GM12878 (cell line): Measurements from ENCODE around the gene LMNB1. TPM values are rescaled to one million over a fixed set of nuclear protein-coding genes. Genes with fewer than 3 reads are reported as not detected.

ENCODE experiments used
- ATAC-seq: fragments of 200-7000 bp; cut with Tn5 transposase; 3 replicates; pipeline ENCODE4 v1.9.1; 2020; ENCODE audit warnings: mild to moderate bottlenecking, moderate library complexity
- BruUV-seq: library from RNA; stranded (reverse); fragments of 400-500 nt; replicated peaks from 2 replicates; lab custom pipeline; 2021; lab: Mats Ljungman, UMichigan
- CTCF ChIA-PET: fragments of 300-600 bp; sonication (Branson Sonifier 250); formaldehyde crosslinking; extraction: SDS; loops from one replicate; lab custom pipeline; 2021; ENCODE audit warnings: inconsistent platforms; lab: Yijun Ruan, JAX
- POLR2A ChIA-PET: fragments of 350-600 bp; formaldehyde crosslinking; extraction: SDS; loops from one replicate; lab custom pipeline; 2021; ENCODE audit warnings: inconsistent platforms; lab: Charles Lee
- RAD21 ChIA-PET: fragments of 300-600 bp; sonication (Branson Sonifier 250); formaldehyde crosslinking; loops from one replicate; lab custom pipeline; 2023; ENCODE audit warnings: antibody characterized with exemption; ENCODE audit not compliant: unreplicated experiment; lab: Charles Lee
- SMC1A ChIA-PET: fragments of 300-600 bp; sonication (Branson Sonifier 250); formaldehyde crosslinking; loops from one replicate; lab custom pipeline; 2023; ENCODE audit not compliant: unreplicated experiment, uncharacterized antibody; lab: Charles Lee
- DNase-seq: peaks from one replicate; pipeline ENCODE4 v3.0.0-alpha.2; 2011; ENCODE audit warnings: low read depth, low spot score
- FAIRE-seq: peaks from 3 replicates; lab custom pipeline; 2011; peaks lifted over from hg19 to GRCh38; lab: Jason Lieb, UNC
- H2AFZ ChIP-seq: 2 replicates; pipeline ENCODE4 v1.6.0; 2011; ENCODE audit warnings: low read depth, low read length, control low read depth; ENCODE audit not compliant: control insufficient read depth
- H3K27ac ChIP-seq: 2 replicates; pipeline ENCODE4 v1.5.1; 2011; ENCODE audit warnings: control low read depth; ENCODE audit not compliant: control insufficient read depth, insufficient read depth
- H3K27me3 ChIP-seq, 2 experiments: replicated peaks in 1 of 2; 2 replicates each; pipeline versions ENCODE4 v1.6.0 to v1.6.1; 2011; ENCODE audit warnings: low read length in 1 of 2; ENCODE audit not compliant: control insufficient read depth in 2 of 2, insufficient read depth in 2 of 2
- H3K36me3 ChIP-seq, 2 experiments: 2 replicates each; pipeline ENCODE4 v1.5.1; 2011; ENCODE audit warnings: low read length in 1 of 2; ENCODE audit not compliant: control insufficient read depth in 2 of 2, insufficient read depth in 2 of 2
- H3K4me1 ChIP-seq: 2 replicates; pipeline ENCODE4 v1.6.1; 2011; ENCODE audit warnings: mild to moderate bottlenecking, low read length, moderate library complexity, mixed read lengths; ENCODE audit not compliant: control insufficient read depth, insufficient read depth
- H3K4me2 ChIP-seq: 2 replicates; pipeline ENCODE4 v1.6.0; 2011; ENCODE audit warnings: control low read depth; ENCODE audit not compliant: control insufficient read depth, insufficient read depth
- H3K4me3 ChIP-seq: fragments of 200-600 bp; sonication (generic); 2 replicates; pipeline ENCODE4 v1.5.1; 2016
- H3K79me2 ChIP-seq: 2 replicates; pipeline ENCODE4 v1.6.0; 2011; ENCODE audit warnings: low read length; ENCODE audit not compliant: control insufficient read depth, insufficient read depth
- H3K9ac ChIP-seq: 2 replicates; pipeline ENCODE4 v1.8.0; 2011; ENCODE audit warnings: low read length, control low read depth, mixed read lengths; ENCODE audit not compliant: control insufficient read depth, insufficient read depth
- H3K9me3 ChIP-seq: replicated peaks from 3 replicates; pipeline ENCODE4 v1.5.1; 2011; ENCODE audit warnings: mild to moderate bottlenecking, low read length; ENCODE audit not compliant: control insufficient read depth, insufficient read depth
- H4K20me1 ChIP-seq: 2 replicates; pipeline ENCODE4 v1.6.0; 2011; ENCODE audit not compliant: control insufficient read depth, insufficient read depth
- BACH1 ChIP-seq: fragments of 450-650 bp; IDR thresholded peaks from 2 replicates; pipeline ENCODE4 v1.6.1; 2017; ENCODE audit warnings: mild to moderate bottlenecking, borderline replicate concordance
- CBX5 ChIP-seq: sonication (generic); IDR thresholded peaks from 2 replicates; pipeline ENCODE4 v1.6.1; 2016; ENCODE audit warnings: low read depth, moderate library complexity, mild to moderate bottlenecking, inconsistent platforms
- CHD1 ChIP-seq: IDR thresholded peaks from 2 replicates; pipeline ENCODE4 v1.6.1; 2012; ENCODE audit warnings: low read depth, low read length, improper control_type of control experiment
- CREB1 ChIP-seq: IDR thresholded peaks from 2 replicates; pipeline ENCODE4 v1.6.1; 2012; ENCODE audit warnings: low read depth, mild to moderate bottlenecking, inconsistent platforms
- DPF2 ChIP-seq: fragments of 450-650 bp; IDR thresholded peaks from 2 replicates; pipeline ENCODE4 v1.6.1; 2017; ENCODE audit warnings: mild to moderate bottlenecking
- MYC ChIP-seq: IDR thresholded peaks from 2 replicates; pipeline ENCODE4 v1.6.1; 2011; ENCODE audit warnings: mild to moderate bottlenecking, low read length, moderate library complexity, inconsistent platforms; ENCODE audit not compliant: insufficient read depth, insufficient replicate concordance, insufficient read length, severe bottlenecking
- NBN ChIP-seq: fragments of 450-650 bp; IDR thresholded peaks from 2 replicates; pipeline ENCODE4 v1.6.1; 2016
- RB1 ChIP-seq: fragments of 450-650 bp; formaldehyde crosslinking; IDR thresholded peaks from 2 replicates; pipeline ENCODE4 v1.6.1; 2017; ENCODE audit warnings: mild to moderate bottlenecking, borderline replicate concordance
- RFX5 ChIP-seq: IDR thresholded peaks from 2 replicates; pipeline ENCODE4 v1.6.1; 2011; ENCODE audit warnings: low read depth, low read length, improper control_type of control experiment
- SREBF1 ChIP-seq: IDR thresholded peaks from 2 replicates; pipeline ENCODE4 v1.6.1; 2012; ENCODE audit warnings: mild to moderate bottlenecking, low read length
- STAT3 ChIP-seq: IDR thresholded peaks from 2 replicates; pipeline ENCODE4 v1.6.1; 2011; ENCODE audit warnings: low read depth, low read length, improper control_type of control experiment
- WGBS: methylation state at CpG from one replicate; pipeline ENCODE4 v1.1.6; 2016; ENCODE audit warnings: low lambda C conversion rate; ENCODE audit not compliant: insufficient replicate concordance, insufficient coverage; ENCODE audit errors: missing lambda C conversion rate; 5-methylcytosine and 5-hydroxymethylcytosine counted together
- in situ Hi-C: fragments of 300-500 bp; cut with MboI; formaldehyde crosslinking; loops from 9 replicates; pipeline ENCODE4 v1.14.3; 2018; ENCODE audit warnings: mixed read lengths
- intact Hi-C: fragments of 100-400 bp; cut with micrococcal nuclease; formaldehyde crosslinking; loops from one replicate; pipeline ENCODE4 v1.14.2; 2022; ENCODE audit not compliant: unreplicated experiment
- polyA plus RNA-seq, 11 experiments: library from polyadenylated mRNA; depleted of rRNA in 4 of 11; unstranded in 6 of 11; stranded (reverse) in 5 of 11; fragments of >200 nt; fragmentation: Nextera tagmentation in 4 of 11; fragmentation: Illumina TruSeq in 1 of 11; extraction: Ambion mirVana in 4 of 11; extraction: Trizol in 1 of 11; gene quantifications; 1 replicate in 1 of 11; 2 replicates in 10 of 11; pipeline versions ENCODE4 v1.2.1 to v1.2.3, GENCODE V29; 2011 to 2016; ENCODE audit warnings: inconsistent platforms in 2 of 11, missing spikeins in 2 of 11, low read depth in 1 of 11
- total RNA-seq, 4 experiments: library from RNA; depleted of rRNA in 3 of 4; stranded (reverse); fragments of >200 nt in 3 of 4; fragmentation: Illumina TruSeq in 1 of 4; extraction: Trizol in 1 of 4; gene quantifications; 2 replicates each; pipeline versions ENCODE4 v1.2.1 to v1.2.3, GENCODE V29; 2013 to 2021
- TF ChIP-seq, protein P1 (sequence below): fragments of 450-650 bp; conservative IDR thresholded peaks from 2 replicates; pipeline ENCODE4 v1.6.1; 2017; ENCODE audit warnings: mild to moderate bottlenecking, moderate library complexity
- TF ChIP-seq, protein P2 (sequence below): IDR thresholded peaks from 2 replicates; pipeline ENCODE4 v1.6.1; 2012; ENCODE audit warnings: mild to moderate bottlenecking, low read depth, low read length
- TF ChIP-seq, protein P3 (sequence below): fragments of 450-650 bp; IDR thresholded peaks from 2 replicates; pipeline ENCODE4 v1.6.1; 2017; ENCODE audit warnings: mild to moderate bottlenecking, low read depth, inconsistent platforms; ENCODE audit not compliant: poor library complexity, severe bottlenecking

LMNB1 gene
- total and polyA plus RNA-seq, 10 of the 15 experiments (the other 5 are each of a cell fraction or from before 2014, with no cell fraction given), result 7.0 to 185 (median 86.4) TPM

DNA sequence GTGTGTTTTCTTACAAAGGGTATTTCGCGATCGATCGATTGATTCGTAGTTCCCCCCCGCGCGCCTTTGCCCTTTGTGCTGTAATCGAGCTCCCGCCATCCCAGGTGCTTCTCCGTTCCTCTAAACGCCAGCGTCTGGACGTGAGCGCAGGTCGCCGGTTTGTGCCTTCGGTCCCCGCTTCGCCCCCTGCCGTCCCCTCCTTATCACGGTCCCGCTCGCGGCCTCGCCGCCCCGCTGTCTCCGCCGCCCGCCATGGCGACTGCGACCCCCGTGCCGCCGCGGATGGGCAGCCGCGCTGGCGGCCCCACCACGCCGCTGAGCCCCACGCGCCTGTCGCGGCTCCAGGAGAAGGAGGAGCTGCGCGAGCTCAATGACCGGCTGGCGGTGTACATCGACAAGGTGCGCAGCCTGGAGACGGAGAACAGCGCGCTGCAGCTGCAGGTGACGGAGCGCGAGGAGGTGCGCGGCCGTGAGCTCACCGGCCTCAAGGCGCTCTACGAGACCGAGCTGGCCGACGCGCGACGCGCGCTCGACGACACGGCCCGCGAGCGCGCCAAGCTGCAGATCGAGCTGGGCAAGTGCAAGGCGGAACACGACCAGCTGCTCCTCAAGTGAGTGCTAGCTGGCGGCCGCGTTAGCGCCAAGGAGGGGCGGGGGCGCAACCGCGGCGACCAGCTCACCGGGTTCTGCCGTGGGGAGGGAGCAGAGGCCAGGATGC lies 480 bp downstream of the LMNB1 start:
- Histone ChIP-seq H4K20me1 (peaks cover 4% of the 10 kb centered on the region; the same call in 1 of the 2 replicates), H2AFZ (peak overlapping the region; percentile 35; the same call in 1 of the 2 replicates), H3K9ac (peak overlapping the region; percentile 98), H3K36me3 (peaks cover 0 to 3% of the 10 kb centered on the region in 2 experiments; a peak in 1 of 4 replicates), H3K27me3 (no peaks in the 10 kb centered on the region), H3K27ac (peak overlapping the region; percentile 96), H3K9me3 (no peaks in the 10 kb centered on the region), H3K4me3 (peak overlapping the region; percentile 96), H3K79me2 (peaks cover 55% of the 10 kb centered on the region), H3K4me1 (no peaks in the 10 kb centered on the region), H3K4me2 (peak overlapping the region; percentile 45)
- FAIRE-seq (no peak), DNase-seq (no peak), ATAC-seq (peak; percentile 27)
- 1% methylated on average over 89 of the region's 93 CpGs for WGBS
- ChIA-PET SMC1A (interaction anchor here (0.6 to 10.7 kb wide), 22 partner anchors 8 to 120 kb away, joined by 3 to 441 read pairs (median 6); no protein-coding TSS in a partner anchor), POLR2A (interaction anchor here (0.6 to 9.6 kb wide), 25 partner anchors 9 to 252 kb away, joined by 3 to 140 read pairs (median 8); no protein-coding TSS in a partner anchor), CTCF (interaction anchor here (0.9 to 10.4 kb wide), 17 partner anchors 9 to 195 kb away, joined by 3 to 445 read pairs (median 10); no protein-coding TSS in a partner anchor), RAD21 (interaction anchor here (0.6 to 9.6 kb wide), 36 partner anchors 8 to 716 kb away, joined by 3 to 306 read pairs (median 4); partner anchors contain the start of gene PHAX)
- in situ Hi-C loops (loop anchor here (5.0 kb wide), 1 partner anchor 100 kb away; no protein-coding TSS in a partner anchor), intact Hi-C loops (loop anchor here (2.0 to 10.0 kb wide), 4 partner anchors 45 to 333 kb away; no protein-coding TSS in a partner anchor)
- TSS peak; percentile 66 for BruUV-seq
- 0 out of 2 replicates have a peak, but pooled peaks have one; percentile 13 for TF ChIP-seq NBN
- TF ChIP-seq, protein P1, sequence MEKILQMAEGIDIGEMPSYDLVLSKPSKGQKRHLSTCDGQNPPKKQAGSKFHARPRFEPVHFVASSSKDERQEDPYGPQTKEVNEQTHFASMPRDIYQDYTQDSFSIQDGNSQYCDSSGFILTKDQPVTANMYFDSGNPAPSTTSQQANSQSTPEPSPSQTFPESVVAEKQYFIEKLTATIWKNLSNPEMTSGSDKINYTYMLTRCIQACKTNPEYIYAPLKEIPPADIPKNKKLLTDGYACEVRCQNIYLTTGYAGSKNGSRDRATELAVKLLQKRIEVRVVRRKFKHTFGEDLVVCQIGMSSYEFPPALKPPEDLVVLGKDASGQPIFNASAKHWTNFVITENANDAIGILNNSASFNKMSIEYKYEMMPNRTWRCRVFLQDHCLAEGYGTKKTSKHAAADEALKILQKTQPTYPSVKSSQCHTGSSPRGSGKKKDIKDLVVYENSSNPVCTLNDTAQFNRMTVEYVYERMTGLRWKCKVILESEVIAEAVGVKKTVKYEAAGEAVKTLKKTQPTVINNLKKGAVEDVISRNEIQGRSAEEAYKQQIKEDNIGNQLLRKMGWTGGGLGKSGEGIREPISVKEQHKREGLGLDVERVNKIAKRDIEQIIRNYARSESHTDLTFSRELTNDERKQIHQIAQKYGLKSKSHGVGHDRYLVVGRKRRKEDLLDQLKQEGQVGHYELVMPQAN, result peak; percentile 72; the same call in 1 of the 2 replicates
- 0 out of 2 replicates have a peak, but pooled peaks have one; percentile 2 for TF ChIP-seq CBX5
- TF ChIP-seq, protein P2, sequence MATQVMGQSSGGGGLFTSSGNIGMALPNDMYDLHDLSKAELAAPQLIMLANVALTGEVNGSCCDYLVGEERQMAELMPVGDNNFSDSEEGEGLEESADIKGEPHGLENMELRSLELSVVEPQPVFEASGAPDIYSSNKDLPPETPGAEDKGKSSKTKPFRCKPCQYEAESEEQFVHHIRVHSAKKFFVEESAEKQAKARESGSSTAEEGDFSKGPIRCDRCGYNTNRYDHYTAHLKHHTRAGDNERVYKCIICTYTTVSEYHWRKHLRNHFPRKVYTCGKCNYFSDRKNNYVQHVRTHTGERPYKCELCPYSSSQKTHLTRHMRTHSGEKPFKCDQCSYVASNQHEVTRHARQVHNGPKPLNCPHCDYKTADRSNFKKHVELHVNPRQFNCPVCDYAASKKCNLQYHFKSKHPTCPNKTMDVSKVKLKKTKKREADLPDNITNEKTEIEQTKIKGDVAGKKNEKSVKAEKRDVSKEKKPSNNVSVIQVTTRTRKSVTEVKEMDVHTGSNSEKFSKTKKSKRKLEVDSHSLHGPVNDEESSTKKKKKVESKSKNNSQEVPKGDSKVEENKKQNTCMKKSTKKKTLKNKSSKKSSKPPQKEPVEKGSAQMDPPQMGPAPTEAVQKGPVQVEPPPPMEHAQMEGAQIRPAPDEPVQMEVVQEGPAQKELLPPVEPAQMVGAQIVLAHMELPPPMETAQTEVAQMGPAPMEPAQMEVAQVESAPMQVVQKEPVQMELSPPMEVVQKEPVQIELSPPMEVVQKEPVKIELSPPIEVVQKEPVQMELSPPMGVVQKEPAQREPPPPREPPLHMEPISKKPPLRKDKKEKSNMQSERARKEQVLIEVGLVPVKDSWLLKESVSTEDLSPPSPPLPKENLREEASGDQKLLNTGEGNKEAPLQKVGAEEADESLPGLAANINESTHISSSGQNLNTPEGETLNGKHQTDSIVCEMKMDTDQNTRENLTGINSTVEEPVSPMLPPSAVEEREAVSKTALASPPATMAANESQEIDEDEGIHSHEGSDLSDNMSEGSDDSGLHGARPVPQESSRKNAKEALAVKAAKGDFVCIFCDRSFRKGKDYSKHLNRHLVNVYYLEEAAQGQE, result 0 out of 2 replicates have a peak, but pooled peaks have one; percentile 11
- peak; percentile 58; the same call in 1 of the 2 replicates for TF ChIP-seq BACH1
- TF ChIP-seq CHD1, result 0 out of 2 replicates have a peak, but pooled peaks have one; percentile 82
- TF ChIP-seq SREBF1, result no peak
- peak; percentile 63 for TF ChIP-seq MYC
- TF ChIP-seq STAT3, result no peak
- peak; percentile 67 for TF ChIP-seq DPF2
- no peak for TF ChIP-seq RFX5
- TF ChIP-seq CREB1, result peak; percentile 6; the same call in 1 of the 2 replicates
- TF ChIP-seq RB1, result peak; percentile 89; the same call in 1 of the 2 replicates
- TF ChIP-seq, protein P3, sequence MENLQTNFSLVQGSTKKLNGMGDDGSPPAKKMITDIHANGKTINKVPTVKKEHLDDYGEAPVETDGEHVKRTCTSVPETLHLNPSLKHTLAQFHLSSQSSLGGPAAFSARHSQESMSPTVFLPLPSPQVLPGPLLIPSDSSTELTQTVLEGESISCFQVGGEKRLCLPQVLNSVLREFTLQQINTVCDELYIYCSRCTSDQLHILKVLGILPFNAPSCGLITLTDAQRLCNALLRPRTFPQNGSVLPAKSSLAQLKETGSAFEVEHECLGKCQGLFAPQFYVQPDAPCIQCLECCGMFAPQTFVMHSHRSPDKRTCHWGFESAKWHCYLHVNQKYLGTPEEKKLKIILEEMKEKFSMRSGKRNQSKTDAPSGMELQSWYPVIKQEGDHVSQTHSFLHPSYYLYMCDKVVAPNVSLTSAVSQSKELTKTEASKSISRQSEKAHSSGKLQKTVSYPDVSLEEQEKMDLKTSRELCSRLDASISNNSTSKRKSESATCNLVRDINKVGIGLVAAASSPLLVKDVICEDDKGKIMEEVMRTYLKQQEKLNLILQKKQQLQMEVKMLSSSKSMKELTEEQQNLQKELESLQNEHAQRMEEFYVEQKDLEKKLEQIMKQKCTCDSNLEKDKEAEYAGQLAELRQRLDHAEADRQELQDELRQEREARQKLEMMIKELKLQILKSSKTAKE, result peak; percentile 13
